ENCODE measurements around the gene GINS1.

- no peak for TF ChIP-seq POLR2A (IDR thresholded peaks at IDR 0.05)
- TF ChIP-seq POLR2AphosphoS5 (IDR thresholded peaks at IDR 0.05), result no peak
These were observed 17.1 kb downstream of the GINS1 start for GRCh38 chr20:25424536-25424935.
